ENCODE results near the gene GNG7.
"Not testable (repeated sequence)": the region's sequence is repeated elsewhere in the genome, so short reads cannot be mapped to it uniquely, and the experiment has no call there.

Gene GNG7

DNA sequence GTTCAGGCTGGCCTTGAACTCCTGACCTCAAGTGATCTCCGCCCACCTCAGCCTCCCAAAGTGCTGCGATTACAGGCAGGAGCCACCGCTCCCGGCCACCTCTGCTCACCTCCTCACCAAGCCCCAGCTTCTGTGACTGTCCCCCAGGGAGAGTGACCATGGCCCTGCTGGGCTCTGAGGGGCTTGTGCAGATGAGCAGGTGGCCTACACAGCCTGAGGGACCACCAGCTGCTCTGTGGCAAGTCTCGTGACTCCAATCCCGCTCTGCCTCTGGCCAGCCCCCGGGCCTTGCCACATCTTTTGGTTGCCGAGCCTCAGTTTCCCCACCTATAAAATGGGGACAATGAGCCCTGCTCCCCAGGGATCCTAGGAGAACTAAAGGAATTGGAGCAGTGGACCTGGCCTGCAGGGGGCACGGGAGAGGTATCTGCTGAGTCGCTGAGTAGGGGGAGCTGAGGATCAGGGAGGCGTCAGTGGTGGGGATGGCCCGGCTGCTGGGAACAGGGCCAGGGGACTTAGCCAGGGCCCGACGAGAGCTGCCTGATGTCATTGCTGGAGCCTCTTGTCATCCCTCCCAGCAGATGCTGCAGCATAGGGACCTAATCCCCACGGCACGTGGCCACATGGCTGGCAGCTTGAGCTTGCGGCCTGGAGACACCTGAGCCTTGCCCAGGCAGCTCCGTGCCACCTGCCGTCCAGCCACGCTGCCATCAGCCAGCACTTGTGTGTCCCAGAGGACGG, 151.9 kb downstream of the GNG7 start:
- no peak for DNase-seq (ENCODE audit: low read depth)

DNA sequence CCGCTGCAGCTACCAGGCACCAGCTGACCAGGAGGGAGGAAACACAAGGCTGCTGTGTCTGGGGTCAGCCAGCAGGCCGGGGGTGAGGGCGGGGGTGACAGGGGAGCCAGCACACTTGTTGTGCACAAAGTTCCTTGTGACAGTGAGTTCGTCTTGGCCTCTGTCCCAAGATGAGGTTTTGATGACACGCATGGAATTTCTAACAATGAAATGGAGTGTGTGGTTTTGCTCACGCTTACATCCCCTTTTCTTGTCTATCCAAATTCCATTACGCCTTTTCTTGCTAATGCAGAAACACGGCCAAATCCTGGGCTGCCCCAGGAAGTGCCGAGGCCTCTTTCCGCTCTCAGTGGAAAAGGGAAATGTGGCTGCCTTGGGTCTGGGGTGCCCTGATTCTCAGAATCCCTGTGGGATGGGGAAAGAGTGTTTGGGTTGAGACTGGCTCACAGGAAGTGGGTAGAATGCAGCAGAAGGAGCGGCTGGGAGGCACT, 152.7 kb downstream of the GNG7 start:
- DNase-seq (ENCODE audit: low read depth): no peak

DNA sequence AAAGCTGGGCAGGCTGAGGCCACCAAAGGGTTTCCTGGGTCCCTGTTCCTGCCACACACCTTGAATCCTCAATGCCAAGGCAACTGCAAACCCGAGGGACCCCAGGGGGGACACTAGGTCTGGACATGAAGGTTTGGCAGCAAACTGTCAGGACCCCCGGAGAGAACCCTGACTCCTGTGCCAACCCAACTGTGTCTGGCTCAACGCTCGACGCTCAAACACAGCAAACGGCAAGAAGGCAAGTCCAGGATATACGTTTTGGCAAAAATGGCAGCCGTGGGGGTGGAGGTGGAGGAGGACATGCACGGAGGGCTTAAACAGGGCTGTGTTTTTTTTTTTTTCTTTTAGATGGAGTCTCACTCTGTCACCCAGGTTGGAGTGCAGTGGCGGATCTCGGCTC, 153.5 kb downstream of the GNG7 start:
- DNase-seq (ENCODE audit: low read depth): no peak

DNA sequence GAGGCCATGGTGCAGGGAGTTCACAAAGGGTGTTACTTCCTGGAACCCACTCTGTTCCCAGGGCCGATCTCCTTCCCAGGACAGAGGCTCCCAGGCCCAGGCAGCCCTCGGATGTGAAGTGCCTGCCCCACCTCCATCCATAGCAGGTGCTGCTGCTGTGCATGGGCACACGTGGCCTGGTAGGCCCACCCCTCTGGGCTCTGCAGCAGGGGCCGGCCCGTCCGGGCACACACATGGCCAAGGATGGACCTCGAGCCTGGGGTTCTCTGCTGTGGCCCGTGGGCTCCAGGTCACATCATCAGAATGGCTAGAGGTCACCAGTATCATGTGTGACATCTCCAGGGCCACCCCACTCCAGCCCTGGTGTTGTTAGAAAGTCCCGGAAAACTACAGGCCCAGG, 154.8 kb downstream of the GNG7 start:
- no peak for DNase-seq (ENCODE audit: low read depth)

DNA sequence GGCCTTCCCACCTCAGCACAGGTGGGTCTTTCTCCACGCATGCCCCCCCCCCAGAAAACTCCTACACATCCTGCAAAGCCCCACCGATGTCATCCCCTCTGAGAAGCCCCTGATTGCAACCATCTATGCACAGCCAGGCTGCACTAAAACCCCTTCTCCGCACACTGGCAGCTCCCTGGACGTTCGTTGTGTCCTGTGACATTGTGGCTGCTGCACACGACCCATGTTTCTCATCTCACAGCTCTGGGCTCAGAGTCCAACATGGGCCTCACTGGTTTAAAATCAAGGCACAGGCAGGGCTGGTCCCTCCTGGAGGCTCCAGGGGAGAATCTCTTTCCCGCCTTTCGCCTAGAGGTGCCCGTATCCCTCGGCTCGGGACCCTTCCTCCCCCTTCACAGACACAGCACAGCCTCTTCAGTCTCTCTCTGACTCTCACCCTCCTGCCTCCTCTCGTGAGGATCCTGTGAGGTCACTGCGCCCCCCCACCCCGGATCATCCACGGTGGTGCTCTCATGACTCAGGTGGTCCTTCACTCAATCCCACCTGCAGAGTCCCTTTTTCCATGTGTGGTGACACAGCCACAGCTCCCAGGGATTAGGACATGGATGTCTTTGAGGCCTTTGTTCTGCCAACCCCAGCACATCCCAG, 155.3 kb downstream of the GNG7 start:
- DNase-seq (ENCODE audit: low read depth): no peak

DNA sequence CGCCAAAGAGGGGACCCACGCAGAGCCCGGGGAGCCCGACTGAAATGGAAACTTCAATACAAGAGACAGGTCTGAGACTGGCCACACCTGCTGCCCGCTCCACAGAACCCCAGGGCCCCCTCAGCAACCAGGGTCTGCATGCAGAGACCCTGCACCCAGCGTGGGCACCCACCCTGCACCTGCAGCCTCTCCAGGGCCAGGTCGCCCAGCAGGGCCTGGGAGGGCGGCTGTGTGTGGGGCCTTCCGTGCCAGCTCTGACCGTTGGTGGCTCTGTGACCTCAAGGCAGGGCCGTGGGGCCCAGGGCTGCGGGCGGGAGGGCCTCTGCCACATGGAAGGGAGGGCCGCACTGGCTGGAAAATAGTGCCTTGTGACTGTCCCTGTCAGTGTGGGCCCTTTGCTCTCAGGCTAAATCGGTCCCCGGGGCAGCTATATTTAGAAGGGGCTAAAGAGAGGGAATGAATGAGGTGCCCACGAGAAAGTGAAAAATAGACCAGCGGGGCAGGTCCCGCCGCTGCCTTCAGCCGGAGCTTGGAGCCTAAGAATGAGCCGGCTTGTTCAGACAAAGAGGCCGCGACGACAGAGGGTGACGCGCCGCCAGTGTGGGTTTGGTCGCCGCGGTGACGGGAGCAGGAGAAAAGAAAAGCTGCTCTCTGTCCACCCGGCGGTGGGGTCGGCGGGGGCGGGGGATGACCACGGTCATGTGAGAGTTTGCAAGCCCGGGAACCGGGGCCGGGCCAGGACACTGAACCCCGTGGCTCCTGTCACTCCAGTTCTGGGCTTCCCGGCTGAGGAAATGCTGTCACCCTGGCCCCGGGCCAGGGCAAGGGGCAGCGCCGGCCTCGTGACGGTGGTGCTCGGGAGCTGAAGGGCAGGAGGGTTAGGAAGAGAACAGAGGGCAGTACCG, 156.1 kb downstream of the GNG7 start:
- DNase-seq (ENCODE audit: low read depth): no peak

DNA sequence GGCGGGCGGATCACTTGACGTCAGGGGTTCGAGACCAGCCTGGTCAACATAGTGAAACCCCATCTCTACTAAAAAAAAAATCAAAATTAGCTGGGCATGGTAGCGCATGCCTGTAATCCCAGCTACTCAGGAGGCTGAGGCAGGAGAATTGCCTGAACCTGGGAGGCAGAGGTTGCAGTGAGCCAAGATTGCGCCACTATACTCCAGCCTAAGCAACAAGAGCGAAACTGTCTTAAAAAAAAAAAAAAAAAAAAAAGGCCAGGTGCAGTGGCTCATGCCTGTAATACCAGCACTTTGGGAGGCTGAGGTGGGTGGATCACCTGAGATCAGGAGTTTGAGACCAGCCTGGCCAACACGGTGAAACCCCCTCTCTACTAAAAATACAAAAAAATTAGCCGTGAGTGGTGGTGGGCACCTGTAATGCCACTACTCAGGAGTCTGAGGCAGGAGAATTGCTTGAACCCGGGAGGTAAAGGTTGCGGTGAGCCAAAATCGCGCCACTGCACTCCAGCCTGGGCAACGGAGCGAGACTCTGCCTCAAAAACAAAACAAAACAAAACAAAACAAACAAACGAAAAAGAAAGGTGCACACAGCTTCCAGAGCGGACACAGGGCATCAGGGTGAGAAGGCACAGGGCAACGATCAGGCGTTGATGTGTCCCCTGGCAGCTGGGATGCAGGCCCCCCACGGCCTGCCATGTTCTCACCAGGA, 156.9 kb downstream of the GNG7 start:
- DNase-seq (ENCODE audit: low read depth): not testable (repeated sequence)

DNA sequence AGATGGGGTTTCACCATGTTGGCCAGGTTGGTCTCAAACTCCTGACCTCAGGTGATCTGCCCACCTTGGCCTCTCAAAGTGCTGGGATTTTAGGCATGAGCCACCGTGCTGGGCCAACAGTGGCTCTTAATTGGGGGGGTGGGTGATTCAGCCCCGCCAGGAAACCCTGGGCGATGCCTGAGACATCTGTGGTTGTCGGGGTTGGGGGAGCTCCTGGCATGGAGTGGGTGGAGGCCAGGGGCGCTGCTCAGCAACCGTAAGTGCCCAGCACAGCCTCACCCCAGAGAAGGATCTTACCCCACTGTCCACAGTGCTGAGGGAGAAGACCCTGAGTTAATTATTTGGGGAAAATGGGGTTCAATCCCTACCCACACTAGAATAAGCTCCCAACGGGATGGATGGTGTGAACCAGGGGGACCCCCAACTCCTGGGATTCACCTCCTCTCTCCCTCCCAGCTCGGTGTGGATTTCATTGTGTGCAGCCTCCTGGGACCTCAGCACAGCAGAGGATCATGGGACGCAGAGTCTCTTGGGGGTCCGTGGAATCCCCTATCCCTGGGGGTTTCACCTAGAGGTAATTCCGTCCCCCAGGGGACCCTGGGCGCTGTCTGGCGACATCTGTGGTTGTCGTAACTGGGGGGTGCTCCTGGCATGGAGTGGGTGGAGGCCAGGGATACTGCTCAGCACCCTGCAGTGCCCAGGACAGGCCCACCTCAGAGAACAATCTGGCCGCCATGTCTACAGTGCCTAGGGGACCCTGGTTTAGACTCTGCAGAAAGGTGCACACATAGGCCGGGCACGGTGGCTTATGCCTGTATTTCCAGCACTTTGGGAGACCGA, 157.7 kb downstream of the GNG7 start:
- DNase-seq (ENCODE audit: low read depth): no peak

DNA sequence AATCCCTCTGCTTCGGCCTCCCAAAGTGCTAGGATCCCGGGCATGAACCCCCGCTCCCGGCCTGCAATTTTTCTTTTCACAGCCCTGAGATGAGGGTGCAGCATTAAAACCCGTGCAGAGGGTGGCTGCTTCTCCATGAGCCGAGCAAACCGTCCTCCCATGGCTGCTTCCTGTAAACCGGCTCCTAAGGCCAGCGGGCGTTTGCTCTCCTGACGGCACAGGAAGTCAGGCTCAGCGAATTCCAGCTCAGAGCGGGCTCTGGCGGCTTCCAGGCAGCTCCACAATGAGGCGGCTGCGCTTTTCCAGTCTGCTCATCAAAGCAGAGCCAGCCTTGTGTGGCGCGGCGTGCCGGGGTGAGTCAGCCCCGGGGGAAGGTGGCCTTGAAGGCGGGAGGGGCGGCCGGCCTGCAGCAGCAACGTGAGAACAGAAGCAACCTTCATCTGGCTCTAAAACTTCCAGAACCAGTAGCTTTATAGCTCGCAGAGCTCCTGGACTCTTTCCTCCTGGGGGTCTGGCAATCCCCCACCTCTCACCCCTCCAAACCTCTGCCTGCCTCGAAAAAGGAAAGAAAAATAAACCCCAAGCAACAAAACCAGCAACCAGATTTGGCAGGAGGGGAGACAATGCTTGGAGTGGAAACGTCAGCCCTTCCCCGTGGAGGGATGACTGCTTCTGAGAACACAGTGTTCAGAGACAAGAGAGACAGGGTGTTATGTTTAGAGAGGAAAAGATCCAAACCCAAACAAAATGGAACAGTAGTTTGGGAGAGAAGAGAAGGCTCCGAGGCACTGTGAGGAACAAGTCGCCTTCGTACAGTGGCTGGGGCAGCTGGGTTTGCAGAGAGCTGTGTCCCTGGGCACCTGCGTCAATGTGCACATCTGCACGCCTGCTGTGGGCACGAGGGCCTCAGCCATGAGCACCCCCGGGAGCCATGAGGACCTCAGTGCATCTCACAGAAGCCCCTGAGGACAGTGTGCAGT, 158.7 kb downstream of the GNG7 start:
- peak; percentile 45 for DNase-seq (ENCODE audit: low read depth)

DNA sequence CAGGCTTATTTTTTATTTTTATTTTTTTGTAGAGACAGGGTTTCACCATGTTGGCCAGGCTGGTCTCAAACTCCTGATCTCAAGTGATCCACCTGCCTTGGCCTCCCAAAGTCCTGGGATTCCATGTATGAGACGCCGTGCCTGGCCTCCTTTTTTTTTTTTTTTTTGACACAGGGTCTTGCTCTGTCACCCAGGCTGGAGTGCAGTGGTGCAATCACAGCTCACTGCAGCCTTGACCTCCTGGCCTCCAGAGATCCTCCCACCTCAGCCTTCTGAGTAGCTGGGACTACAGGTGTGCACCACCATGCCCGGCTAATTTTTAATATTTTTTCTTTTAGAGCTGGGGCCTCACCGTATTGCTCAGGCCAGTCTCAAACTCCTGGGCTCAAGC, 159.4 kb downstream of the GNG7 start:
- not testable (repeated sequence) for DNase-seq (ENCODE audit: low read depth)

DNA sequence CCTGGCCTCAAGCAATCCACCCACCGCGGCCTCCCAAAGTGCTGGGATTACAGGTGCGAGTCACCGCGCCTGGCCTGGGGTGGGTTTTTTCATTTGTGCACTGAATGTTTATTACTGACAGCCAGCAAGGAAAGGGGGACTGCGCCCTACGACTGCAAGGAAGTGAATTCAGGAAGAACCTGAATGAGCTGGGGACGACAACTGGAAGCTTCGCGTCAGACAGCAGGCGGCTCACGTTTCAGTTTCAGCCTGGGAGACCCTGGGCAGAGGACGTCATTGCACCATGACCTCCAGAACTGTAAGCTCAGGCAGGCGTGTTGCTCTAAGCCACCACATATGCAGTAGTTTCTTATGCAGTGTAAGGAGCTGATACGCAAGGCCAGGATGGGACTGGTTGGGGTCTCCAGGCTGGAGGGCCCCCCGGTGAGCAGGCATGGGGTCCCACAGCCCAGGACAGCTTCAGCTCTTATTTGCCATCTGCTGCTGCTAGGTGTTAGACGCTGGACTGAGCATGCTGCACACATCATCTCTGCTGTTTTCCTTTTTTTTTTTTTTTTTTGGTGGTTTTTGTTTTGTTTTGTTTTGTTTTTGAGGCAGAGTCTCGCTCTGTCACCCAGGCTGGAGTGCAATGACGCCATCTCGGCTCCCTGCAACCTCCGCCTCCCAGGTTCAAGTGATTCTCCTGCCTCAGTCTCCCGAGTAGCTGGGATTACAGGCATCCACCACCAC, 160.0 kb downstream of the GNG7 start:
- no peak for DNase-seq (ENCODE audit: low read depth)

DNA sequence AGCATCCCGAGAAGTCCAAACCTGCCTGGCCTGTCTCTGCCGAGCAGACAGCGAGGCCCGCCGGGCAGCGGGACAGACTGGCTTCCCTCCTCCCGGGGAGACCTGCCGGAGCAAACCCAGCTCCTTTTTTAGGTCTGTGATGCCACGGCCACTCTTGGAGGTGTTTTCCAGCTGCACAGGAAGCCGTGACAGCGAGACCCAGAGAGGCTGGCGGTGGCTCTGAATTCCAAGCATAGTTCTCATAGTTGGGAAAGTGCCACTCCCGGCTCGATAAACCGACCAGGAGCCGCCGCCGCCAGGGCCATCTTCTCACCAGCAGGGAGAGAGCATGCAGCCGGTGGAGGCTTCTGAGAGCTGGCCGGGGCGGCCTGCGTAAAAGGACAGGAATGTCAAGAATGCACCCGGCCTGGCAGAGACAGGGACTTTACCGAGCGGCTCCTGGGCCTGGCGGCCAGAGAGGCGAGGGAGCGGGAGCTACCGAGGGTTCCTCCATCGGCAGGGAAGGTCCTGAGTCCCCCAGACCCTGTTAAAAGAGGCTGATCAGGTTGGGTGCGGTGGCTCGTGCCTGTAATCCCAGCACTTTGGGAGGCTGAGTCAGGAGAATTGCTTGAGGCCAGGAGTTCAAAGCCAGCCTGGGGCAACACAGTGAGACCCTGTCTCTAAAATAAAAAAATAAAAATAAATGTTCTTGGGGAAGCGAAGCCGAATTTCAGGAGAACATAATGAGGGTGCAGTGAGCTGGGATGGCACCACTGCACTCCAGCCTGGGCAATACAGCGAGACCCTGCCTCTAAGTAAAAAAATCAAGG, 161.6 kb downstream of the GNG7 start:
- no peak for DNase-seq (ENCODE audit: low read depth)

DNA sequence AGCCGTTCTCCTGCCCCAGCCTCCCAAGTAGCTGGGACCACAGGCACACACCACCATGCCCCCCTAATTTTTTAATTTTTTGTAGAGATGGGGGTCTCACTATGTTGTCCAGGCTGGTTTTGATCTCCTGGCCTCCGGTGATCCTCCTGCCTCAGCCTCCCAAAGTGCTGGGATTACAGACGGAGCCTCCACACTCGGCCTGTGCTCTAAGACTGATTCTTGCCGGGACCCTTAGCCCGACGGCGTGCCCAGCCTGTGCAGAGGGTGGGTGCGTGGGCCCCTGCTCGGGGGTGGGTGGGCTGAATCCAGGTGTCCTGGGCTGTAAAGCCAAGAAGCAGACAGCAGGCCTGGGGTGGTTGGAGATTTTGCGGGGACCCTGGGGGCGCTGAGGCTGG, 162.2 kb downstream of the GNG7 start:
- DNase-seq (ENCODE audit: low read depth): no peak

DNA sequence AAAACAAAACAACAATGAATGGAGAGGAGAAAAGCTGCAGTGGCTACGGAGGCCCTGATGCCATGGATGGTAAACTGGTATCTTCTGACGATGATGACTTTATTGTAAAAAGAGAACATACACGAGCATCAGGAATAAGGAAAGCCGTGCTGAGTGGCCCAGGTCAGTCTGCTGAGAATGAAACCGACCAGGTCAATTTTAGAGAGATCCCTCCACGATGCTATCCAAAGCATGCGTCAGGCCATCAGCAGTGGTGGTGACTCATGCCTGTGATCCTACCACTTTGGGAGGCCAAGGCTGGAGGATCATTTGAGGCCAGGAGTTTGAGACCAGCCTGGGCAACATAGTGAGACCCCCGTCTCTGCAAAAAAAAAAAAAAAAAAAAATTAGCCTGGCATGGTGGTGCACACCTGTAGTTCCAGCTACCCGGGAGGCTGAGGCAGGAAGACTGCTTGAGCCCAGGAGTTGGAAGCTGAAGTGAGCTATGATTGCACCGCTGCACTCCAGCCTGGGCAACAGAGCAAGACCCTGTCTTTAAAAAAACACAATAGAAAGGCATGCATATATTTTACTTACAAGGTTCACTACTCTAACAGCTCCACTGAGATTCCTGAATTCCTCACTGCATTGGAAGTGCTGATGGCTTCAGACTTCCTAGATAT, 164.3 kb downstream of the GNG7 start:
- no peak for DNase-seq (ENCODE audit: low read depth)

DNA sequence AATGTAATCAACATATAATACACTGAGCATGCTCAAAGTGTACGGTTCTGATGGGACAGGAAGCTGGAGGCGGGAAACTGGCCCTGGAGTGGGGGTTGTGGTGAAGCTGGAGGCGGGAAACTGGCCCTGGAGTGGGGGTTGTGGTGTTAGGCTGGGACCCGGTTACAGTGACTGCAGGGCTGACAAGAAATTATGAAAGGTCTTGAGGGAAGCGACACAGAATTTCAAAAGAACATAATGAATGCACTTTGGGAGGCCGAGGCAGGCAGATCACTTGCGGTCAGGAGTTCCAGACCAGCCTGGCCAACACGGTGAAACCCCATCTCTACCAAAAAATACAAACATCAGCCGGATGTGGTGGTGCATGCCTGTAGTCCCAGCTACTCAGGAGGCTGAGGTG, 164.9 kb downstream of the GNG7 start:
- DNase-seq (ENCODE audit: low read depth): not testable (repeated sequence)

DNA sequence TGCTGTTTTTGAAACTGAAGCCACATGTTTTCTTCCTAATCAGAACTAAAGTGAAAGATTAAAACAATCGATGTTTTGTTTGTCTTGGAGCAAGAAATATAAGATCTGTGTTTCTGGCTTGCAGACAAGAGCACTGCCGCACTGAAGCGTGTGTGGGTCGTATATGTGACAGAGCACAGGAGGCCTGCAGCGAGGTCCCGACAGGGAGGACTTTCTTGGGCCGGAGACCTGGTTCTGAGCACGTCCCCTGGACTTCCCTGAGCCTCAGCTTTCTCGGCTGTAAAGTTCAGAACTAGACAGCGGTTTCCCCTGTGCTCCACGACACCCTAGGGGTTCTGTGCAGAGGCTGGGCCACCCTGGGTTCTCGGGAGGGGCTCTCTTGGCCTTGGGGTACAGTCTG, 166.0 kb downstream of the GNG7 start:
- DNase-seq (ENCODE audit: low read depth): no peak

DNA sequence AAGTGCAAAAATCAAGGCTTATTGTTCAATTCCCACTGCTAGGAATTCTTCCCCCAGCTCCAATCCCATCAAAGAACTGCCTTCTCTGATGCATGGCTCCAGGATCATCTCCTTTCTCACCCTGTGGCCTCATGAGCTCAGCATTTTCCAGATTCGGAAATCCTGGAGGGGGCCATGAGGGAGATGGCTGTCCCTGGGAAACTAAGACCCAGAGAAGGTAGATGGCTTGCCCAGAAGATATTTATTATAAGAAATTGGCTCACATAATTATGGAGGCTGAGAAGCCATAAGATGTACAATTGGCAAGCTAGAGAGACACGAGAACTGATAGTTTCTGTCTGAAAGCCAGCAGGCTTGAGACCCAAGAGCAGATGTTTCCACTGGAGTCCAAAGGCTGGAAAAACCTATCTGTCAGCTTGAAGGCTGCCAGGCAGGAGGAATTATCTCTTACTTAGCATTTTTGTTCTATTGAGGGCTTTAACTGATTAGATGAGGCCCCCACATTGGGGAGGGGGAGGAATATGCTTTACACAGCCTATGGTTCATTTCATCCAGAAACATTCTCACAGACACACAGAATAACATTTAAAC, 168.0 kb downstream of the GNG7 start:
- DNase-seq (ENCODE audit: low read depth): no peak
